PC-3 (cell line): ENCODE results near the gene DEK. TPM values are rescaled to one million over a fixed set of nuclear protein-coding genes. Genes with fewer than 3 reads are reported as not detected.

Experiments used
- ATAC-seq: fragments of 200-7000 bp; cut with Tn5 transposase; 2 replicates; pipeline ENCODE4 v1.9.1; 2020; ENCODE audit warnings: mild to moderate bottlenecking, moderate library complexity
- BruUV-seq: library from RNA; stranded (reverse); fragments of 400-500 nt; replicated peaks from 2 replicates; lab custom pipeline; 2021; lab: Mats Ljungman, UMichigan
- CTCF ChIA-PET: fragments of 300-600 bp; sonication (Branson Sonifier 250); formaldehyde crosslinking; loops from one replicate; lab custom pipeline; 2022; ENCODE audit warnings: antibody characterized with exemption; lab: Charles Lee
- POLR2A ChIA-PET: fragments of 300-600 bp; sonication (Branson Sonifier 250); formaldehyde crosslinking; loops from one replicate; lab custom pipeline; 2022; ENCODE audit warnings: antibody characterized with exemption; ENCODE audit not compliant: unreplicated experiment; lab: Charles Lee
- DNase-seq: peaks from one replicate; pipeline ENCODE4 v3.0.0-alpha.2; 2015
- H2AFZ ChIP-seq: fragments of 300-600 bp; sonication (generic); 2 replicates; pipeline ENCODE4 v1.6.0; 2016; ENCODE audit warnings: antibody characterized with exemption, low read length
- H3F3A ChIP-seq: fragments of 300-600 bp; sonication (generic); one replicate; pipeline ENCODE4 v1.6.0; 2017; ENCODE audit warnings: antibody characterized with exemption, low read length, control low read depth, mild to moderate bottlenecking; ENCODE audit not compliant: unreplicated experiment
- H3K27ac ChIP-seq: fragments of 300-600 bp; sonication (generic); 2 replicates; pipeline ENCODE4 v1.5.1; 2016; ENCODE audit warnings: mild to moderate bottlenecking, low read length
- H3K27me3 ChIP-seq: fragments of 300-600 bp; sonication (generic); 2 replicates; pipeline ENCODE4 v1.6.1; 2016; ENCODE audit warnings: low read length, mixed read lengths
- H3K36me3 ChIP-seq: fragments of 300-600 bp; sonication (generic); 2 replicates; pipeline ENCODE4 v1.6.1; 2016; ENCODE audit warnings: low read depth, mixed run types, low read length, mixed read lengths
- H3K4me1 ChIP-seq: fragments of 300-600 bp; sonication (generic); 2 replicates; pipeline ENCODE4 v1.5.1; 2016; ENCODE audit warnings: low read length; ENCODE audit not compliant: insufficient read depth
- H3K4me2 ChIP-seq: fragments of 300-600 bp; sonication (generic); 2 replicates; pipeline ENCODE4 v1.6.0; 2016; ENCODE audit warnings: low read length
- H3K4me3 ChIP-seq: fragments of 300-600 bp; sonication (generic); 2 replicates; pipeline ENCODE4 v1.5.1; 2016; ENCODE audit warnings: mild to moderate bottlenecking, low read length, mixed read lengths
- H3K79me2 ChIP-seq: fragments of 300-600 bp; sonication (generic); 2 replicates; pipeline ENCODE4 v1.6.1; 2017; ENCODE audit warnings: low read length, mixed read lengths
- H3K9ac ChIP-seq: fragments of 300-600 bp; sonication (generic); 2 replicates; pipeline ENCODE4 v1.6.0; 2016; ENCODE audit warnings: mild to moderate bottlenecking, low read length
- H3K9me2 ChIP-seq: fragments of 300-600 bp; sonication (generic); replicated peaks from 2 replicates; pipeline ENCODE4 v1.6.1; 2016; ENCODE audit warnings: mixed run types, low read length, mixed read lengths
- H3K9me3 ChIP-seq: fragments of 300-600 bp; sonication (generic); 2 replicates; pipeline ENCODE4 v1.6.1; 2016; ENCODE audit warnings: low read length, mixed read lengths
- H4K20me1 ChIP-seq: fragments of 300-600 bp; sonication (generic); 2 replicates; pipeline ENCODE4 v1.6.1; 2016; ENCODE audit warnings: low read length, mixed read lengths
- CTCF ChIP-seq: fragments of 300-600 bp; sonication (generic); conservative IDR thresholded peaks from 2 replicates; pipeline ENCODE4 v1.5.1; 2017; ENCODE audit warnings: antibody characterized with exemption, low read depth, mild to moderate bottlenecking, low read length
- EZH2 ChIP-seq: fragments of 300-600 bp; sonication (generic); IDR thresholded peaks from one replicate; pipeline ENCODE4 v1.6.1; 2017; ENCODE audit warnings: antibody characterized with exemption, mild to moderate bottlenecking, low read length; ENCODE audit not compliant: unreplicated experiment
- EZH2phosphoT487 ChIP-seq: fragments of 300-600 bp; sonication (generic); IDR thresholded peaks from 2 replicates; pipeline ENCODE4 v1.6.1; 2018; ENCODE audit warnings: mild to moderate bottlenecking, antibody characterized with exemption, low read length, borderline replicate concordance
- intact Hi-C: fragments of 100-400 bp; cut with micrococcal nuclease; formaldehyde crosslinking; loops from 2 replicates; pipeline ENCODE4 v1.9.0; 2023
- total RNA-seq: library from RNA; depleted of rRNA; stranded (reverse); fragments of >200 nt; gene quantifications from 2 replicates; pipeline ENCODE4 v1.2.3, GENCODE V29; 2014

Gene DEK
- total RNA-seq, 1 experiment from 2014 or later = 155 TPM

GRCh38 chr6:18240230-18240629, 24.1 kb downstream of the DEK start:
- H3K36me3 ChIP-seq = peaks cover 72% of the 10 kb centered on the region
- ATAC-seq = no peak
- no peak for TF ChIP-seq EZH2phosphoT487
- no peak for TF ChIP-seq CTCF
- no peak for TF ChIP-seq EZH2
- H3K9me3 ChIP-seq = no peaks in the 10 kb centered on the region
- ChIA-PET POLR2A (no interaction called here), CTCF (no interaction called here)
- H2AFZ ChIP-seq = no peak overlapping the region
- no TSS peak for BruUV-seq
- peaks cover 5% of the 10 kb centered on the region for H3F3A ChIP-seq
- H3K79me2 ChIP-seq = peaks cover 69% of the 10 kb centered on the region
- no peak for DNase-seq
- no peak overlapping the region for H3K27ac ChIP-seq
- intact Hi-C loops = loop anchor here (2.0 to 10.0 kb wide), 2 partner anchors 21 to 375 kb away; no protein-coding TSS in a partner anchor
- H3K27me3 ChIP-seq = no peaks in the 10 kb centered on the region
- no peak overlapping the region for H3K4me2 ChIP-seq
- no peak overlapping the region for H3K4me3 ChIP-seq
- peaks cover 17% of the 10 kb centered on the region for H4K20me1 ChIP-seq
- H3K9ac ChIP-seq = no peak overlapping the region
- H3K9me2 ChIP-seq = no peaks in the 10 kb centered on the region
- peaks cover 26% of the 10 kb centered on the region for H3K4me1 ChIP-seq

GRCh38 chr6:18237167-18237566, 27.2 kb downstream of the DEK start:
- H3K27ac ChIP-seq = no peak overlapping the region
- H3K4me1 ChIP-seq = peaks cover 11% of the 10 kb centered on the region
- H3K36me3 ChIP-seq = peaks cover 55% of the 10 kb centered on the region
- no peak overlapping the region for H3K4me2 ChIP-seq
- TF ChIP-seq EZH2 = no peak
- TF ChIP-seq EZH2phosphoT487 = no peak
- TF ChIP-seq CTCF = no peak
- POLR2A ChIA-PET = no interaction called here
- H3K79me2 ChIP-seq = peaks cover 69% of the 10 kb centered on the region
- H3K9me3 ChIP-seq = no peaks in the 10 kb centered on the region
- no peak overlapping the region for H2AFZ ChIP-seq
- H3K4me3 ChIP-seq = no peak overlapping the region
- ATAC-seq (no peak), DNase-seq (no peak)
- no peaks in the 10 kb centered on the region for H3F3A ChIP-seq
- intact Hi-C loops = no loop called here
- no peaks in the 10 kb centered on the region for H3K27me3 ChIP-seq
- H3K9ac ChIP-seq = no peak overlapping the region
- H4K20me1 ChIP-seq = peaks cover 17% of the 10 kb centered on the region
- BruUV-seq = no TSS peak
- no peaks in the 10 kb centered on the region for H3K9me2 ChIP-seq
- CTCF ChIA-PET = no interaction called here

GRCh38 chr6:18235524-18235923, 28.8 kb downstream of the DEK start:
- Histone ChIP-seq H3K9me3 (no peaks in the 10 kb centered on the region), H3K36me3 (peaks cover 54% of the 10 kb centered on the region), H3K27ac (no peak overlapping the region), H2AFZ (no peak overlapping the region), H3K9me2 (no peaks in the 10 kb centered on the region), H3K4me3 (no peak overlapping the region), H4K20me1 (peaks cover 9% of the 10 kb centered on the region), H3F3A (no peaks in the 10 kb centered on the region), H3K27me3 (no peaks in the 10 kb centered on the region), H3K4me2 (no peak overlapping the region), H3K79me2 (peaks cover 59% of the 10 kb centered on the region), H3K9ac (no peak overlapping the region), H3K4me1 (no peaks in the 10 kb centered on the region)
- ChIA-PET CTCF (no interaction called here), POLR2A (no interaction called here)
- no TSS peak for BruUV-seq
- no peak for TF ChIP-seq EZH2phosphoT487
- TF ChIP-seq CTCF = no peak
- TF ChIP-seq EZH2 = no peak
- no peak for ATAC-seq
- intact Hi-C loops = no loop called here
- no peak for DNase-seq
